Measurements from ENCODE around the gene THOP1. TPM values are rescaled to one million over a fixed set of nuclear protein-coding genes. Genes with fewer than 3 reads are reported as not detected.

Gene THOP1
- total and polyA plus RNA-seq, 10 of the 15 experiments (the other 5 are each of a cell fraction or from before 2014, with no cell fraction given): 1.9 to 270 (median 169) TPM

GRCh38 chr19:2791440-2791839, 6.1 kb downstream of the THOP1 start (continued):
- TF ChIP-seq HDAC2 (IDR thresholded peaks at IDR 0.05) (no peak), ZNF384 (IDR thresholded peaks at IDR 0.05; ENCODE audit: borderline replicate concordance, low read depth, low read length) (no peak), NRF1 (conservative IDR thresholded peaks at IDR 0.05; ENCODE audit: low read depth, low read length) (no peak), TBL1XR1 (IDR thresholded peaks at IDR 0.05; ENCODE audit: low read depth, low read length) (no peak), ZZZ3 (IDR thresholded peaks at IDR 0.05; ENCODE audit: control insufficient read depth, insufficient read length, low read depth) (no peak), SIX5 (IDR thresholded peaks at IDR 0.05; ENCODE audit: low read depth, low read length, severe bottlenecking) (no peak), EP300 (IDR thresholded peaks at IDR 0.05; ENCODE audit: borderline replicate concordance in 1 of 2, control insufficient read depth in 1 of 2, low read depth in 2 of 2, low read length in 2 of 2) (no peak), TCF7 (IDR thresholded peaks at IDR 0.05; ENCODE audit: borderline replicate concordance) (no peak)

DNA sequence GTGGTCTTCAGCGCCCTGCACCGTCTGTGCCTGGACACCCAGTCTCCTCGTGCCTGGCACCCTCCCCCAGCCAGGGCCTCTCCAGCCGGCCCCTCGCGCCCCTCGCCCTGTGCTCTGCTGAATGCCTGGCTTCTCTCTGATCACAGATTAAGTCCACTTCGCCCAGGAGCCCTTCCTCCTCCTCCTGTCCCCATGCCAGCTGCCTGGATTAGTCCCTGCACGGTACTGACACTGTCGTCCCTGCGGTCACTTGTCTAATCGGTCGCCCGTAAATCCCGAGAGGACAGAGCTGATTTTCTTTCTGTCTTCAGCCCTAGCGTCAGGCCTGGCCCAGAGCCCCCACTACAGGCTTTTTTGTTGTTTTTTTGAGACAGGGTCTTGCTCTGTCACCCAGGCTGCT, 6.6 kb downstream of the THOP1 start:
- FAIRE-seq (no peak), DNase-seq (ENCODE audit: low read depth, low spot score) (no peak), ATAC-seq (no peak)
- Histone ChIP-seq H3K4me3 (no peak overlapping the region), H3K4me2 (ENCODE audit: control insufficient read depth, insufficient read depth) (no peak overlapping the region), H2AFZ (ENCODE audit: control insufficient read depth, low read depth, low read length) (no peak overlapping the region), H3K27me3 (replicated peaks in 1 of 2; ENCODE audit: control insufficient read depth in 2 of 2, insufficient read depth in 2 of 2, low read length in 1 of 2) (no peaks in the 10 kb centered on the region), H3K27ac (ENCODE audit: control insufficient read depth, insufficient read depth) (no peak overlapping the region), H3K79me2 (ENCODE audit: control insufficient read depth, insufficient read depth, low read length) (peaks cover 42% of the 10 kb centered on the region), H3K9ac (ENCODE audit: control insufficient read depth, insufficient read depth, low read length) (no peak overlapping the region), H3K36me3 (ENCODE audit: control insufficient read depth in 2 of 2, insufficient read depth in 2 of 2, low read length in 1 of 2) (peaks cover 16 to 19% of the 10 kb centered on the region in 2 experiments; a peak in 3 of 4 replicates), H3K9me3 (replicated peaks; ENCODE audit: control insufficient read depth, insufficient read depth, low read length) (no peaks in the 10 kb centered on the region), H4K20me1 (ENCODE audit: control insufficient read depth, insufficient read depth) (no peaks in the 10 kb centered on the region), H3K4me1 (ENCODE audit: control insufficient read depth, insufficient read depth, low read length) (peaks cover 32% of the 10 kb centered on the region)
- BruUV-seq (replicated peaks): no TSS peak
- ChIA-PET SMC1A (ENCODE audit: uncharacterized antibody, unreplicated experiment) (no interaction called here), POLR2A (interaction anchor here (0.8 kb wide), 1 partner anchor 9 kb away, joined by 3 read pairs; the partner anchor contains the start of gene SGTA), RAD21 (ENCODE audit: unreplicated experiment) (no interaction called here), CTCF (no interaction called here)
- in situ Hi-C loops (cut with MboI) (no loop called here), intact Hi-C loops (cut with micrococcal nuclease; ENCODE audit: unreplicated experiment) (no loop called here)
- WGBS (ENCODE audit: insufficient coverage, insufficient replicate concordance, low lambda C conversion rate, missing lambda C conversion rate): 57% methylated on average over 16 of the region's 16 CpGs
- no peak for TF ChIP-seq MEF2B (IDR thresholded peaks at IDR 0.05; ENCODE audit: partially characterized antibody, poor library complexity, severe bottlenecking)
- no peak for TF ChIP-seq KAT2A (conservative IDR thresholded peaks at IDR 0.05; ENCODE audit: control insufficient read depth, low read depth, low read length)
- TF ChIP-seq ZNF592 (IDR thresholded peaks at IDR 0.05): no peak
- TF ChIP-seq EED (IDR thresholded peaks at IDR 0.05; ENCODE audit: low read depth): no peak
- TF ChIP-seq, protein P1, sequence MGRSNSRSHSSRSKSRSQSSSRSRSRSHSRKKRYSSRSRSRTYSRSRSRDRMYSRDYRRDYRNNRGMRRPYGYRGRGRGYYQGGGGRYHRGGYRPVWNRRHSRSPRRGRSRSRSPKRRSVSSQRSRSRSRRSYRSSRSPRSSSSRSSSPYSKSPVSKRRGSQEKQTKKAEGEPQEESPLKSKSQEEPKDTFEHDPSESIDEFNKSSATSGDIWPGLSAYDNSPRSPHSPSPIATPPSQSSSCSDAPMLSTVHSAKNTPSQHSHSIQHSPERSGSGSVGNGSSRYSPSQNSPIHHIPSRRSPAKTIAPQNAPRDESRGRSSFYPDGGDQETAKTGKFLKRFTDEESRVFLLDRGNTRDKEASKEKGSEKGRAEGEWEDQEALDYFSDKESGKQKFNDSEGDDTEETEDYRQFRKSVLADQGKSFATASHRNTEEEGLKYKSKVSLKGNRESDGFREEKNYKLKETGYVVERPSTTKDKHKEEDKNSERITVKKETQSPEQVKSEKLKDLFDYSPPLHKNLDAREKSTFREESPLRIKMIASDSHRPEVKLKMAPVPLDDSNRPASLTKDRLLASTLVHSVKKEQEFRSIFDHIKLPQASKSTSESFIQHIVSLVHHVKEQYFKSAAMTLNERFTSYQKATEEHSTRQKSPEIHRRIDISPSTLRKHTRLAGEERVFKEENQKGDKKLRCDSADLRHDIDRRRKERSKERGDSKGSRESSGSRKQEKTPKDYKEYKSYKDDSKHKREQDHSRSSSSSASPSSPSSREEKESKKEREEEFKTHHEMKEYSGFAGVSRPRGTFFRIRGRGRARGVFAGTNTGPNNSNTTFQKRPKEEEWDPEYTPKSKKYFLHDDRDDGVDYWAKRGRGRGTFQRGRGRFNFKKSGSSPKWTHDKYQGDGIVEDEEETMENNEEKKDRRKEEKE (IDR thresholded peaks at IDR 0.05): no peak
- TF ChIP-seq, protein P2, sequence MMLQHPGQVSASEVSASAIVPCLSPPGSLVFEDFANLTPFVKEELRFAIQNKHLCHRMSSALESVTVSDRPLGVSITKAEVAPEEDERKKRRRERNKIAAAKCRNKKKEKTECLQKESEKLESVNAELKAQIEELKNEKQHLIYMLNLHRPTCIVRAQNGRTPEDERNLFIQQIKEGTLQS (IDR thresholded peaks at IDR 0.05; ENCODE audit: borderline replicate concordance, extremely low read depth, low read depth, low read length): no peak
- TF ChIP-seq SMARCA5 (IDR thresholded peaks at IDR 0.05): no peak
- no peak for TF ChIP-seq CBFB (IDR thresholded peaks at IDR 0.05; ENCODE audit: low read depth)

Data from GM12878 (cell line).